Measurements from ENCODE around the gene HSPB7.
"Not testable (repeated sequence)": the region's sequence is repeated elsewhere in the genome, so short reads cannot be mapped to it uniquely, and the experiment has no call there.

GRCh38 chr1:16036461-16036860 is 18.6 kb upstream of the HSPB7 start:
- not testable (repeated sequence) for TF ChIP-seq CTCF, POLR2A (IDR thresholded peaks at IDR 0.05)

Measured in vagina (tissue), 2 donors.